ENCODE measurements around the gene RSPRY1.

Gene RSPRY1

DNA sequence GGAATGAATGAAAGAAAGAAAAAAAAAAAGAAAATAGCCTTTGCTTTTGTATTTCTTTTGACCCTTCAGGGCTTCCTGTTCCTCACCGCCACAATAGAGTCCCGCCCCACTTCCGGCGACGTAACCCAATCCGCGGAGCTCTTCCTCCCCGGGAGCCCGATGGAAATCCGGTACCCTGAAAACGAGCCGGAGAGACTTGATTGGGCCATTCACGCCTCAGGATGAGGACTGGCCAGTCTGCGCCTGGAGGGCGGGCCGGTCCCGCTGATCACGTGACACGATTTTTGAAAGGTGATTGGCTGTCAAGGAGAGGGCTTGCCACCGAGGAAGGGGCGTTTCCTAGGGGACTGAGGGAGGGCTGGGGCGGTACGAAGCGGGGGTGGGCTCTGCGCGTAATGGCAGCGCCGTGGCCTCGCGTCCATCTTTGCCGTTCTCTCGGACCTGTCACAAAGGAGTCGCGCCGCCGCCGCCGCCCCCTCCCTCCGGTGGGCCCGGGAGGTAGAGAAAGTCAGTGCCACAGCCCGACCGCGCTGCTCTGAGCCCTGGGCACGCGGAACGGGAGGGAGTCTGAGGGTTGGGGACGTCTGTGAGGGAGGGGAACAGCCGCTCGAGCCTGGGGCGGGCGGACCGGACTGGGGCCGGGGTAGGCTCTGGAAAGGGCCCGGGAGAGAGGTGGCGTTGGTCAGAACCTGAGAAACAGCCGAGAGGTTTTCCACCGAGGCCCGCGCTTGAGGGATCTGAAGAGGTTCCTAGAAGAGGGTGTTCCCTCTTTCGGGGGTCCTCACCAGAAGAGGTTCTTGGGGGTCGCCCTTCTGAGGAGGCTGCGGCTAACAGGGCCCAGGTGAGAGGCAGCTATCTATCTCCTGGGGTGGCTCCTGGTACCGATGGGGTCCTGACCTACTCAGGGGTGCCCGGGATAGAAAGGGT lies at the start of gene RSPRY1, which contains the start of gene PSME3IP1:
RSPRY1 (plus strand) TSS at position 385 of the 927 bp plus-strand sequence. CDS start 18,330 bp downstream, outside the sequence.
PSME3IP1 (minus strand) TSS at position 95 of the 927 bp plus-strand sequence. CDS start 12,185 bp downstream, outside the sequence.
- peak; percentile 97 for DNase-seq (ENCODE audit: low read depth)

DNA sequence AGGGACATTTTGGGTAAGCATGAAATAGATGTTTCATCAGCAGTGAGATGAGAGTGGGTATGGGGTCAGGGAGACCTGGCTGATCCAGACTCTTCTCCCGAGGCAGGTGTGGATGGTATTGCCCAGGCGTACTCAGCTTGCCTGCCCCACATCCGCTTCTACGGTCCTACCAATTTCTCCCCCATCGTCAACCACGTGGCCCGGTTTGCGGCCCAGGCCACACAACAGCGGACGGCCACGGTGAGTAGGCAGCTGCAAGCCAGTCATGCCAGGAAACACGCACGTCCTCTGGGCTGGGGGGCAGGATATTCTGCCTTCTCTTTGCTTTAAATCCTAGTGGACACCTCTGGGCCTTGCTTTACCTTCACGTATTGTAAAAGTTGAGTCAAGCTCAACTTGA lies 49.1 kb upstream of the RSPRY1 start:
- DNase-seq (ENCODE audit: low read depth), result no peak

DNA sequence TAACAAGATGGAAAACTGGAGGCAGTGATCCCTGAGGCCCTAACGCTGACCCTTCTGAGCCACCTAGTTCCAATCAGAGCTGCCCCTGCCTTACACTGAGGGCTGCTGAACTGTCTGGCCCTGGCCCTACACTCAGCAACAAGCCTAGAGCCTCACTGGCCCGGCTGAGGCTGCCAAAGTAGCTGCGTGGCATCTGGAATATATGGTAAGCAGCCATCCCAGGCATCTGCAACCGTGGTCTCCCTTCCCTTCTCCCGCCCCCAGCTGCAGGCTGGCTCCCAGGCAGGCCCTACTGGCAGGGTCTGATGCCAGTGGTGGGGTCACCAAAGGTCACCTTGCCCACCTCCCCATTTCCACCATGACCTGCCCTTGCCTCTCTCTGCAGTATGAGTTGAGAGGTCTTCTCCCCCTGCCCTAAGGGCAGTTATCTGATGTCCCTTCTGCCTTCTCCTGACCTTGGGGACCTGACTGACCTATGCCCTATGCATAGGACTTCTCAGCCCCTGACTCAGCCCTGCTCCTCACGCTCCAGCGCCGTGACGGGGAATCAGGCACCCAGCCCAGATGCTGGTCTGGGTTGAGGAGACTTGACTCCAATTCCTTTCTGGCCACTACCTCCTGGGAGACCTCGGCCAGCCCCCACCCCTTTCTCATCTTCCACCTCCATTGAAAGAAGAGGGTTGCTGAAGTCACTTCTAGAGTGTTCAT lies 48.4 kb upstream of the RSPRY1 start:
- DNase-seq (ENCODE audit: low read depth), result no peak

DNA sequence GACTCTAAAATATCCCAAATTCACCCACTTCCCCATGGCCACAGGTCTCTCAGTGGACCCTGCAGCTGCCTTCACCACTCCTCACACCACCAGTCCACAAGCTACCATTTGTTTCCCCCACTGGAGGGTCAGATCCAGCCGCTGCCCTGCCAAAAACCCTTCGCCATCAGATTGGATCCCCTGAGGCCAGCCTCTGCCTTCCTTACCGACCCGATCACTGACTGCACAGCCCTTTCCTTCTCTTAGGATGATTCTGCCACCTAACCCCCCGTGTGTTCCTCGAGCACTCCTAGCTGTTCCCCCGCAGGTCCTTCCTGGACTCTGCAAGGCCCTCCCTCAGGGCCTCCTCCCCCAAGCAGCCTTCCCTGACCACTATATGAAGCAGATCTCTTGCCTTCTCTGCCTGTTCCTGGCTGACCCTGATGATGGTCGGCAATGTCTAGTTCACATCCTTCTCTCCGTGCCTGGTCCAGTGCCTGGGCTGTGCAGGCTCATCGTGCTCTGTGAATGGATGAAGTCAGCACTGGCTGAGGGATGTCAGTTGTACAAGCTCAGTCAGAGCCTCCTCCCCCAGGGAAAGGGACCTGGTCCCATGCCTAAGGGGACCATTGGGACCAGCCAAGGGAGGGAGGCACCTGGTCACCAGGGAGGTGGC lies 47.7 kb upstream of the RSPRY1 start:
- DNase-seq (ENCODE audit: low read depth), result no peak

DNA sequence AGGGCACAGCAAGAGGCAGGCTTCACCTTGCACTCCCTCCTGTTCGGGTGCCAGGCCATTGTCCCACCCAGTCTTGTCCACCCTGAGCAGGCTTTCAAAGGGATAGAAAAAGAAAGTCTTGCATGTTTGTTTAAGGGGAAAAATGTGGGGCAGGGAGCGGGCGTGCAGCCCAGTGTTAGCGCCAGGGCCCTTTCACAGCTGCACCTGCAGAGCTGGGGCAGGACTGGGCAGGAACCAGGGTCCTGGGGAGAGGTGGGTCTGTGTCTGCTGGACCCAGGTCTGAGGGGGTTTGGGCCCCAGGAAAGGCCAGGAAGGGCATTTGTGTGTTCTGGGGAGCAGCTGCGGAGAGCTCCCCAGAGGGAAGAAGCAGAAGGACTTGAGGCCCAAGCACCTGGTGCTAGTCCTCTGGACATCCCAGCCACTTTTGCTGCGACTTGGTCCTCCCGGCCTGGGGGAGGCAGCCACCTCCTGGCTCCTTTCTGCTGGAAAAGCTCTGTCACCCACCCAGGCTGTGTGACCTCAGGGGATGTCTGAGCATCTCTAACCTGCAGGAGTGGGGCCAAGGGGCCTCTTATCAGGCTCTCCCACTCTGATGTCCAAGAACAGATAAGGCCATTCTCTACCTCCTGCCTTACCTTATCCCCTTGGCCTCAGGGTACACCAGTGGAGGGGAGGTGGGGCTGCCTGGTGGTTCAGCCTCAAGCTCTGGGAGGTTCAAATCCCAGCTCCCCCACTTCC lies 45.0 kb upstream of the RSPRY1 start:
- no peak for DNase-seq (ENCODE audit: low read depth)

DNA sequence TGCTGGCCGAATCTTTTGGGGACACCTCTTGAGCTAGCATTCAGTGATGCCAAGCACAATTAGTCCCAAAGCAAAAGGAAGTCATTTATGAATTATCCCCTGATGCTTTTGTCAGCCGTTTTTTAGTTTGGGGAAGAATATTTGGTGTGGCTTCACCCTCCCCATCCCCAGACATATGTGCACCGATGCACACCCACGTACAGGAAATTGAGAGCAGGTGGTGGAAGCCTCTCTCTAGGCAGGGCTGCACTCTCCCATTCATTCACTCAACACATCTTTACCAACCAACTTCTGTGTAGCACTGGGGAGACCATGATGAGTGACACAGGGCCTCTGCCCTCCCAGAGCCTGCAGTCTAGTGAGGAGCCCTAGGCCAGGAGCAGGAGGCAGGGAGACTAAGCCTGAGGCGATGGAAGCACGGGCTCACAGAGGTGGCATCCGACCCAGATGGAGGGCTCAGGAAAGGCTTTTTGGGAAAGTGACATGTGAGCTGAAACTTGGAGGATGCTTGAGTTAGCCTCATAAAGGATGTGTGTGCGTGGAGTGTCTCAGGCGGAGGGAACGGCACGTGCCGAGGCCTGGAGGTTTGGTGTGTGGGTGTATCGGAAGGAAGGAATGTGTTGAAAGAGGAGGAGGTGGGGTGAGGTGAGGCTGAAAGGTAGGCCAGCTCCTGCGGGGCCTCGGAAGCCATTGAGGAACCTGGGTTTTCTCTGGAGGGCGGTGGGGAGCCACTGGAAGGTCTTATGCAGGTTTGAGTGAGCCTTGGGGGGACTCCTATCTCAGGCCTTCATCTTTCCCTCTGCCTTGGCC lies 44.1 kb upstream of the RSPRY1 start:
- no peak for DNase-seq (ENCODE audit: low read depth)

DNA sequence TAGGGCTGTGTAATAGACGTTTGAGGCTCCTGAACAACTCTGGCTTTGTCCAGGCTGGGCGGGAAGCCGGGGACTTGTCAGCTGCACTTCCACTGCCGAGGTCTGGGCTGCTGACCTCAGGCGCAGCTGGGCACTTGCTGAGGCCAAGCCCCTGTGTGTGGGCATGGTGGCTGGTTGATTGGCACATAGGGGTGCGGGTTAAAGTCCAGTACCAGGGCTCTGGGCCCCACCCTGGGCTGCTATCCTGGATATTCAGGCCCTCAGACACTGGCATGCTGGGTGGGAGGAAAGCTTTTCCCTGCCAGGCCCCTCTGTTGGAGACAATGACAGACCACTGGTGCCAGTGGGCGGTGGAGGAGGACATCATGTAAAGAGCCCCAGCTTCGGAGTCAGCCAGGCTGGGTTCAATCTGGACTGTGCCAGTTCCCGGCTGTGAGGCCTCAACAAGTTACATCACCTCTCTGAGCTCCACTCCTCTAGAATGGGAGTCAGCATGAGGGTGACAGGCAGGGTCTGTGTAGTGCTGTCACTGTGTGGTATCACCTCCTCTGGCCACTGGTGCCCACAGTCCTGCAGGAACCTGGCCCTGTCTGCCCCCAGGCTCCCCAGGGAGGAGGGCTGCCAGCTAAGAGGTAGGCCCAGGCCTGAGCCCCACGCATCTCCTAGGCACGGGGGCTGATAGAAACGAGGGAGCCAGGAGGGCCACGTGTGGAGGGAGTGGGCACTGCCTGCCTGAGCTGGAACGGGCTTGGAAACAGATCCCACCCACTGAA lies 42.8 kb upstream of the RSPRY1 start:
- DNase-seq (ENCODE audit: low read depth), result no peak

DNA sequence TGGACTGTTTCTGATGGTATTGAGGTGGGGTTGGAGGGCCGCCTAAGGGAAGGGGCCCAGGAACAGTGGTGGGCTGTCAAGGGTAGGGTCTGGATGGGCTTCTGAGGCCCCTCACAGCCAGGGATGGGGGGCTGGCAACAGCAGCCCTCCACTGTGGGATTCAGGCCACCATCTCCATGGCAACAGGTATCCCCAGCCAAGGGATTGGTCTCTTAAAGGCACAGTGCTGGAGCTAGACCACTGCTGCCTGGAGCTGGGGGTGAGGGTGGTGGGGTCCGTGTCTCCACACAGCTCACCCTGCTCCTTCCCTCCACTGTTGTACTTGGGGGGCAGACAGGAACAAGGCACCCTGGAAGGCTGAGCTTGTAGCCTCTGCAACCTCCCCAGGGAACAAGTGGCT lies 42.1 kb upstream of the RSPRY1 start:
- no peak for DNase-seq (ENCODE audit: low read depth)

DNA sequence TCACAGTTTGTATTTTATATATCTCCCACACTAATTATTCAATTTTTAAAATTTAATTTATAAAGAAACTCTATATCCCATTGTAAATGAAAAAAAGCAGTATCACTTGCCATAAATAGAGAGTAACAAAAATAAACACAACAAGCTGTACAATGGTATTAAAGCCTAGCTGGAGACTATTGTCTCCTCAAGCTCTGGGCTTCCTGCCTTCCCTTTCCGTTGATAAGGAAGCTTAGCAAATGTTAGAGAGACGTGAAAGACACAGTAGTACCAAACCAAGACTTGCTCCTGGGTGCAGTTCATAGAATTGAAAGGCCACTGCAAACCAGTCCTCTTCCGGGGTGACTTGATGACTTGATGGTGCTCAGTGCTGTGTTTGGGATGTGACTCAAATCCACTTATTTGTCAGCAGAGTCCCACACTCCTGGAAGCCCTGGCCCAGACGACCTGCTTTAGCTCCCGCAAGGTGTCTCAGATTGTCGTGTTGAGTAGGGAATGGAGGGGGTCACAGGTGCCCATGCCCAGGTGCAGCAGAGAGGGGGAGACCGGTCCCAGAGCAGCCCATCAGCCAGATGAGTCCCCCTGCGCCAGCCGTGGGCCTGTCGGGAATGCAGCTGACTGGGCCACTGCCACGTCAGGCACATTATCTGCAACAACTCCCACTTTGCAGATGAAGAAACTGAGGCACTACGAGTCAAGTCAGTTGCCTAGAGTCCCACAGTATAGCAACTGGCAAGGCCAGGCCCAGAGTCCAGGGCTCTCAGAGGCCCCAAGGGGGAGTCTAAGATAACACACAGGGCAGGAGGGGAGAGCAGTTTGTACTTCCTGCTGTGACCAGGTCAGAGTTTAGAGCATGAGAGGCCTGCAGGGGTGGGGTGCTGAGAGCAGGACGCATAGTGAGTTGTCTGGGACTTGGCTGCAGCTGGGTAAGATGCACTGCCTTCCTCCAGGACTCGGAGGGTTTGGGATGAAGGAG lies 40.8 kb upstream of the RSPRY1 start:
- DNase-seq (ENCODE audit: low read depth), result no peak

DNA sequence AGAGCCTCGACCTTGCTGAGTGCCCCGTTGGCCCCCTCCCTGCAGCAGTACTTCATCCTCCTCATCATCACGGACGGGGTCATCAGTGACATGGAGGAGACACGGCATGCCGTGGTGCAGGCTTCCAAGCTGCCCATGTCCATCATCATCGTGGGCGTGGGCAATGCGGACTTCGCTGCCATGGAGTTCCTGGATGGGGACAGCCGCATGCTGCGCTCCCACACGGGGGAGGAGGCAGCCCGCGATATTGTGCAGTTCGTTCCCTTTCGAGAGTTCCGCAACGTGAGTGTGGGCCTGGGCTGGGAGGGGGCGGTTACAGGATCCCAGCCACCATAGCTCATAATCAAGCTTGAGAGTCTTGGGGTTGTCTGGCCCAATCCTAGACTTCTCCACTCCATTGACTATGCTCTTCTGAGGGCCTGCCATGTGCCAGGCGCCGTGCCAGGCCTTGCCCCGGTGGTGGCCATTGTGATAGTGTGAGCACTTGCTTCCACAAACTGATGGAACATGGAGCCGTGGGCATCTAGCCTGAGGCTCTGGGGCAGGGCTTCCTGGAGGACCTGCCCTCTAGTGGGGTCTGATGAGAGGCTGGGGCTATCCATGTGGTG lies 40.0 kb upstream of the RSPRY1 start:
- no peak for DNase-seq (ENCODE audit: low read depth)

DNA sequence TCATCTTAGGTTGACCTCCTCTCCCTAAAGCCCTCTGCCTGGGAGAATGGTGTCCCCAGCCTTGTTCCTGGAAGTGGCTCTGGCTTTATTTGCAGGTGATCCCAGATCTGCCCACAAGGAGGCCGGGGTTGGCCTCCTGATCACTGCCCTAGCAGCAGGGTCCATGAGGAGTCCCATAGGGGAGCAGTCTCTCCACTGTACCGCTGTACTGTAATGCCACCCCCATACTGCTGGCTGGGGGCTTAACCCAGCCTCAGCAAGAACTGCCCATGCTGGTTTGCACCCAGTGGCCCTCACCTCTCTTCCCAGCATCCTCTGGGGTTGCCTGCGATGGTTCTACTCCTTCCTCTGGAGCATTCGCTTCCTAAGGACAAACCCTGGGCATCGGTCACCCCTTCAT lies 39.4 kb upstream of the RSPRY1 start:
- DNase-seq (ENCODE audit: low read depth), result no peak

DNA sequence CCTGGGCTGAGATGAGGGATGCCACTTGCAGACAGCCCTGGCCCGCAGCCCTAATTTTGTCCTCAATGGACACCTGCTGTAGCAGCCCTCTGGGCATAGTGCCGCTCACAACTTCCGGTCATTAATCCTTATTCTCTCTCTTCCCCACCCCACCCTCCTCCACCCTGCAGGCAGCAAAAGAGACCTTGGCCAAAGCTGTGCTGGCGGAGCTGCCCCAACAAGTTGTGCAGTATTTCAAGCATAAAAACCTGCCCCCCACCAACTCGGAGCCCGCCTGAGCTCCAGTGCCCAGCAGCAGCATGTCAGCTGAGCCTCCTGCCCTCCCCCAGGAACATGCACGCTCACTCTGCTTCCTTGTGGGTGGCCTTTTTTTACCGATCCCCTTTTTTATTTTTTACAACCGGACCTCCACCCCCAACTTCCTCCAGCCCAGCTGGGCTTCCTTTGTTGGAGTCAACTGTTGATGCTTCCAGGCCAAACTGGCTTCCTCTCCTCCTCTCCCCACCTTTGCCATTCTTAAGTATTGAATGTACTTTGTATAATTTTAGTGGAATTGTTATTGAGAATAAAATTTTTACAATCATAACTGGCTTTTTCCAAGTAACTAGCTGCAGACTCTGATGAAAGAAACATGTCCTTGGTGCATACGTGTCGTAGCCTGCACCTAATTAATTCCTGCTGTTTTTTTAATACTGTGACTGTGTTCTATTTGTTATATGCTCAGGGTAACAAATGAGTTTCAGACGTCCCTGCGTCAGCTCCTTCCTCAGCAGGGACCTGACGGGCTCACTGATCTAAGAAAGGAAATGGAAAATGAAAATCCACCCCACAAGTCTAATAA lies 38.5 kb upstream of the RSPRY1 start:
- DNase-seq (ENCODE audit: low read depth), result no peak

DNA sequence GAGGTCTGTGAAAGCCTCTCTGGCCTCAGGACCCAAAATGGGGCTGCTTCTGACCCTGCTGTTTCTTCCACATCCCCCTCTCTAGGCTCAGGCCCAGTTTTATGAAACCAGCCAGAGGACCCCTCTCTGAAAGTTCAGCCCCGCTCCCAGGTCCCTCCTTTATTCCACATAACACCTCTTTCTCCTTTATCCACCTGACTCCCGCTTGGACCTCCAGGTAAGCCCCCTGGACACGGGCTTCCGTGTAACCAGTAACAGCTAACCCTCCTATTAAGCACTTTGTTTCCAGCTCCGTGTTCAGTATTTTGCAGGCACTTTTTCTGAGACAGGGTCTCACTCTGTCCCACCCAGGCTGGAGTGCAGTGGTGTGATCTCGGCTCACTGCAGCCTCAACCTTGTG lies 37.6 kb upstream of the RSPRY1 start:
- no peak for DNase-seq (ENCODE audit: low read depth)

DNA sequence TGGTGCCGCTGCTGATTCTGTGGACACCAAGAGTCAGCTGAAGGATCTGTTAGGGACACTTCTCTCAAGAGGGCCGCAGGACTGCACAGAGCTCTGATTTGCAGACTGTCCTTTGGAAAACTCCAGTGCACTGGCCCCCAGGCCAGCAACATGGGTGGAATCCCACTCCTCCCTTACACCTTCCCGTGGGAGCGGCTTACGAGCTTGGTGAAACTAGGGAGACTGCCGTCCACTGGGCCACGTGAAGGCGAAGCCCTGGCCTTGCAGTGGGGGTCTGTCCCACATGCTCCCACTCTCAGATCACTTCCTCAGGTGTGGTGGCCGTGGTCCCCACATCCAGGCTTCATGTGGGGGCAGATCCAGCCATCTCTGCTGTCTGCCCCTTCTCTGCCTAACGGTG lies 36.7 kb upstream of the RSPRY1 start:
- DNase-seq (ENCODE audit: low read depth), result no peak

DNA sequence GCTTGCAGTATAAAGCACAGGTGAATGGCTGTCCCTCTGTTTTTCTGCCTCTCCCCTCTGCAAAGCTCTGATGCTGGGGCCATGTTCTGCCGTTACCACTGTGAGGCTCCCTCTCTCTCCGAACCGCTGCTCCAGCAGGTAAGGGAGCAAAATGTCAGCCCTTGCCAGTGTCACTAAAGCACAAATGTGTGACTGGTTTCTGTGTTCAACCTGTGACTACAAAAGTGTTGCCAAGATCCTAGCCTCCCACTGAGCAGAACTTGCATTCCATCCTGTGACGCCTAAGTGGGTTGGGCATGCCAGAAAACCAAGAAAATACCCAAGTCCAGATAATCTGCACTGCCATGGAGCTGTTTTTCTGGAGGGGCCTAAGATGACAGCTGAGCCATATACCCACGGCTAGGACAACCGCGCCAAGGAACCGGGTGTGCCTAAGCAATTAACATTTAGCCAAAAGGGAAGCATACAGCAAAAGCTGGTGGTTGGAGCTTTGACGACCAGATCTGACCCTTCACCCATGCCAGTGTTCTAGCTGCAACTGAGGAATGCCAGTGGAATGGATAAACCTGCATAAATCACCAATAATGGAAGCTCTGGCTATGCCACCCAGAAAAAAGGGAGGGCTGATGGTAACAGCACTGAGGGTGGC lies 35.3 kb upstream of the RSPRY1 start:
- no peak for DNase-seq (ENCODE audit: low read depth)

DNA sequence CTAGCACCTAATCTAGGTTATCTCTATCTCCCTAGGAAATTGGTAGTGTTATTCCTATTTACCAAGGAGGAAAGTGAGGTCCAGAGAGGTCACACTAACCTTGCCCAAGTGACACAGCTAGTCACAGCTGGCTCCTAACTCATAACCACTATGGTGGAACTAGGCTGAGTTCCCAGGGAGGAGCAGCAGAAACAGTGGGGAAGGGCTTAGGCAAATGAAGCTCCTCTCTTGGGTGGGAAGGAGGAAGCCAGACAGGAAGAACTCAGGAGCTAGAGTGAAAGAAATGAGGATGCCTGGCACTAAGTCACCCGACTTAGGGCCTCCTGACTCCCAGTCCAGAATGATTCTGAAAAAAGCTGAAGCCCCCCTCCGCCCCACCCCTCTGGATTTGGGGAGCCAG lies 34.8 kb upstream of the RSPRY1 start:
- DNase-seq (ENCODE audit: low read depth), result no peak

Data from stimulated activated CD8-positive, alpha-beta memory T cell treated with anti-CD3 and anti-CD28 coated beads, Interleukin-12 subunit alpha, Interleukin-12 subunit beta, amount 100 ng/mL, for 1 hour (primary cell).